Type B pancreatic cell (in vitro differentiated cells): ENCODE data around the gene RAB3B. TPM values are rescaled to one million over a fixed set of nuclear protein-coding genes. Genes with fewer than 3 reads are reported as not detected.
"Not testable (repeated sequence)": the region's sequence is repeated elsewhere in the genome, so short reads cannot be mapped to it uniquely, and the experiment has no call there.

Source experiments
- DNase-seq: peaks from one replicate; pipeline ENCODE4 v3.0.0; 2021; ENCODE audit warnings: mixed read lengths; ENCODE audit not compliant: unreplicated experiment; ENCODE audit errors: extremely low spot score
- H3K27ac Mint-ChIP-seq: 2 replicates; pipeline ENCODE4 v1.8.0; 2021; ENCODE audit warnings: mild to moderate bottlenecking, mixed read lengths
- H3K27me3 Mint-ChIP-seq: 2 replicates; pipeline ENCODE4 v1.8.0; 2021; ENCODE audit warnings: mixed read lengths
- H3K36me3 Mint-ChIP-seq: 2 replicates; pipeline ENCODE4 v1.8.0; 2021; ENCODE audit warnings: mixed read lengths
- H3K4me1 Mint-ChIP-seq: one replicate; pipeline ENCODE4 v1.8.0; 2021; ENCODE audit warnings: mixed read lengths; ENCODE audit not compliant: unreplicated experiment
- H3K4me3 Mint-ChIP-seq: 2 replicates; pipeline ENCODE4 v1.8.0; 2021; ENCODE audit warnings: mild to moderate bottlenecking, mixed read lengths
- H3K9me3 Mint-ChIP-seq: 2 replicates; pipeline ENCODE4 v1.8.0; 2021; ENCODE audit warnings: mixed read lengths
- total RNA-seq: library from RNA; stranded (reverse); gene quantifications from 2 replicates; pipeline ENCODE4 v1.2.1, GENCODE V29; 2021; ENCODE audit warnings: low replicate concordance
- TF ChIP-seq, protein P1 (sequence below): fragments of 200-600 bp; sonication (generic); conservative IDR thresholded peaks from 2 replicates; pipeline ENCODE4 v1.5.0; 2021; ENCODE audit warnings: antibody characterized with exemption, mild to moderate bottlenecking

The RAB3B gene
- total RNA-seq, 1 donor from 2014 or later, result 16.9 TPM

DNA sequence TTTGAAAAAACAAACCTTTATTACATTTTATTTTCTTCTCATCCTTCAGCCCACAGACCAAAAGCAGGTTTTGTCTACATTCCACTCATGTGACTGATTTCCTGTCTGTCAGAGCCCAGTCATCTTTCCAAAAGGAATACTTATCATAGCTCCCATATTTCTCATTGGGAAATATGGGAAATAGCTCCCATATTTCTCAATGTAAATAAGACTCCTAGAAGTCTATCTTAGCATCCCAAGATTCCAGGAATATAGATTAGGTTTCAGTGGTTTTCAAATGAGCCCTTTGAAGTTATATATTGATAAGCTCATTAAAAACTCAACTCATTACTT lies 92.8 kb downstream of the RAB3B start:
- no peak for DNase-seq
- Mint-ChIP-seq H3K27ac (no peak overlapping the region), H3K27me3 (peaks cover 42% of the 10 kb centered on the region), H3K9me3 (no peaks in the 10 kb centered on the region), H3K4me3 (no peak overlapping the region), H3K4me1 (no peaks in the 10 kb centered on the region), H3K36me3 (no peaks in the 10 kb centered on the region)
- TF ChIP-seq, protein P1, sequence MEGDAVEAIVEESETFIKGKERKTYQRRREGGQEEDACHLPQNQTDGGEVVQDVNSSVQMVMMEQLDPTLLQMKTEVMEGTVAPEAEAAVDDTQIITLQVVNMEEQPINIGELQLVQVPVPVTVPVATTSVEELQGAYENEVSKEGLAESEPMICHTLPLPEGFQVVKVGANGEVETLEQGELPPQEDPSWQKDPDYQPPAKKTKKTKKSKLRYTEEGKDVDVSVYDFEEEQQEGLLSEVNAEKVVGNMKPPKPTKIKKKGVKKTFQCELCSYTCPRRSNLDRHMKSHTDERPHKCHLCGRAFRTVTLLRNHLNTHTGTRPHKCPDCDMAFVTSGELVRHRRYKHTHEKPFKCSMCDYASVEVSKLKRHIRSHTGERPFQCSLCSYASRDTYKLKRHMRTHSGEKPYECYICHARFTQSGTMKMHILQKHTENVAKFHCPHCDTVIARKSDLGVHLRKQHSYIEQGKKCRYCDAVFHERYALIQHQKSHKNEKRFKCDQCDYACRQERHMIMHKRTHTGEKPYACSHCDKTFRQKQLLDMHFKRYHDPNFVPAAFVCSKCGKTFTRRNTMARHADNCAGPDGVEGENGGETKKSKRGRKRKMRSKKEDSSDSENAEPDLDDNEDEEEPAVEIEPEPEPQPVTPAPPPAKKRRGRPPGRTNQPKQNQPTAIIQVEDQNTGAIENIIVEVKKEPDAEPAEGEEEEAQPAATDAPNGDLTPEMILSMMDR, result no peak

DNA sequence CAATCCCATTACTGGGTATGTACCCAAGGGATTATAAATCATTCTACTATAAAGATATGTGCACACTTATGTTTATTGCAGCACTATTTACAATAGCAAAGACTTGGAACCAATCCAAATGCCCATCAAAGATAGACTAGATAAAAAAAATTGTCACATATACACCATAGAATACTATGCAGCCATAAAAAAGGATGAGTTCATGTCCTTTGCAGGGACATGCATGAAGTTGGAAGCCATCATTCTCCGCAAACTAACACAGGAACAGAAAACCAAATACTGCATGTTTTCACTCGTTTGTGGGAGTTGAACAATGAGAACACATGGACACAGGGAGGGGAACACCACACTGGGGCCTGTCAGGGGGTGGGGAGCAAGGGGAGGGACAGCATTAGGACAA lies 95.8 kb downstream of the RAB3B start:
- not testable (repeated sequence) for DNase-seq, H3K36me3 Mint-ChIP-seq, H3K27ac Mint-ChIP-seq, H3K4me1 Mint-ChIP-seq, H3K4me3 Mint-ChIP-seq, H3K9me3 Mint-ChIP-seq
- peaks cover 56% of the 10 kb centered on the region for H3K27me3 Mint-ChIP-seq

DNA sequence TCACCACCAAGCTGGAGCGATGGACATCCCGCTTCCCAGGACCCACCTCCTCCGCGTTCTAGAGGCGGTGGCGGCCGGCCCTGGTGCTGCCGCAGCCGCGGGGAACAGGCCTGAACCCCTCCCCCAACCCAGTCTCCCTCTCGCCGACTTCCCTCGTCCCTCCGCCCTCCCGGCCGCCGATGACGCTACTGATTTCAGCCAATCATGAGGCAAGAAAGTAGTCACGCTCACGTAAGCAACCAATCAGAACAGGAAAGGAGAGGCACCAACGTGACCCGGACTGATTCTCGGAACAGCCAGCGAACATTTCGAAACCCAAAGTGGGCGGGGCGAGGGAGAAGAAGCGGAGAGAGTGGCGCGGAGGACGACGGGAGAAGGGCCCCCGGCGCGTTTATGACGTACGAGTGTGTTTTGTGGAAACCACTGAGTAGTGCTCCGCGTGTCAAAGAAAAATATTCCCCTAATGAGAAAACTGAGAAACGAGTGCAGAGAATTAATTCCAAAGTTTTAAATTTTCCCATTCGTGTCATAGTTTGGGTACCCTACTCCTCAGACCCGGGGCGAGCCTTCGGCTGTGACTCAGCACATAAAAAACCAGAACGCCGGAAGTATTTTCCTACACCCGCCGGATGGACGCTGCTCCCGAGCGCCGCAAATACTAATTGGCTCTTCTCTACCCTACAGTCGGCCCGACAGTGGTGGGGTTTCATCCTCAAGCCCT lies 111.7 kb downstream of the RAB3B start, which contains the start of gene NRDC:
NRDC (minus strand) TSS at position 112 of the 721 bp plus-strand sequence. CDS start 112 bp downstream, outside the sequence.
- peaks cover 5% of the 10 kb centered on the region for H3K4me1 Mint-ChIP-seq
- peaks cover 7% of the 10 kb centered on the region for H3K36me3 Mint-ChIP-seq
- peaks cover 15% of the 10 kb centered on the region for H3K27me3 Mint-ChIP-seq
- no peak within 1 kb of the TSS for H3K27ac Mint-ChIP-seq
- H3K4me3 Mint-ChIP-seq, result no peak within 1 kb of the TSS
- TF ChIP-seq, protein P1, result no peak
- peak; percentile 99 for DNase-seq
- no peaks in the 10 kb centered on the region for H3K9me3 Mint-ChIP-seq

DNA sequence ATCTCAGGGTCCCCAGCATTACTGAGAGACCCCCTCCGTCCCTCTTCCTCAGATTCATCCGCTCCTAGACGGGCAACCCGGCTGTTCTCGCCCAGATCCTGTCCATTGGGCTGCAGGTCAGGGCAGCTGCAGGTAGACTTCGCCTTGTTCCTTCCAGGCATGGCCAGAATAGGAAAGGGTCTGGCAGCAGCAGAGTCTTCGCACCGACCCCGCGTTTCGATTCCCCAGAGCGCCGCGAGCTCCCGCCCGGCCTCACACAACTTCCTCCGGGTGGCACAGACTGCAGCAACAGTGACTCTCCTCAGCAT lies 112.2 kb downstream of the RAB3B start:
- DNase-seq, result no peak
- Mint-ChIP-seq H3K27ac (no peak overlapping the region), H3K27me3 (peaks cover 12% of the 10 kb centered on the region), H3K4me3 (no peak overlapping the region), H3K4me1 (peaks cover 5% of the 10 kb centered on the region), H3K36me3 (peaks cover 7% of the 10 kb centered on the region), H3K9me3 (no peaks in the 10 kb centered on the region)
- TF ChIP-seq, protein P1, result no peak

DNA sequence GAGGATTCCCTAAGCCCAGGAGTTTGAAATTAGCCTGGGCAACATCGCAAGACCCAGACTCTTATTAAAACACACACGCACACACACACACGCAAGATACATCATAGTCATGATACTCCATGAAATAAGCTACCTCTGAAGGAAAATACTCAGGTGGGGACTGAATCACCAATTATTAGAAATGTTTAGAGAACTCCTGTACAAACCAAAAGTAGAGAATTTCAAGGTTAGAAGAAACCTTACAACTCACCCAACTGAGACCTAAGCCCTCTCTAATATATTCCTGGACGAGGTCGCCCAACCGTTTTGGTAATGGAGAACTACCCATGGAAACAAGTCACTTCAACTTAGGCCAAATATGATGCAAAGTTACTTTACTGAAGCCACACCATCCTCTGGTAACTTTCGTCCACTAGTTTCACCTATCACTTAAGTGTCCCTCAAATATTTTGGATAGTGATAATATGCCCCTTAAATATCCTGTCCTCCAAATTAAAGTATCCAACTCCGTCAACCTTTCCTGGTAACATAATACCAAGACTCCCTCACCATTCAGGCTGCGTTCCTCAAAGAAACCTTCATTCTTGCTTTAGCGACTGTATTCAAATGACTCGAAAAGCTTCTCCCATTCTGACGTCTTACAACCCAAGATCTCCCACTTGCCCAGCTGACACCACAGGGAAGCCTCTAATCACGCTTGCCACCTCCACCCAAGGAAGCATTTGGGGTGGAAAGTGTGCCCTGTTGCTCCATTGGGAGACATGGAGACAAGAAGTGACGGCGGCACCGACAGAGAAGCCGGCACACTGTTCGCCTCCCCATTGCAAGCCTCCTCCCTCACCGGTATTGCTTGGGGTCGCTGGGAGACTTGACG lies 112.8 kb downstream of the RAB3B start:
- Mint-ChIP-seq H3K4me3 (no peak overlapping the region), H3K9me3 (no peaks in the 10 kb centered on the region), H3K36me3 (peaks cover 7% of the 10 kb centered on the region), H3K27me3 (peaks cover 6% of the 10 kb centered on the region), H3K27ac (no peak overlapping the region), H3K4me1 (peaks cover 5% of the 10 kb centered on the region)
- TF ChIP-seq, protein P1, result no peak
- no peak for DNase-seq

DNA sequence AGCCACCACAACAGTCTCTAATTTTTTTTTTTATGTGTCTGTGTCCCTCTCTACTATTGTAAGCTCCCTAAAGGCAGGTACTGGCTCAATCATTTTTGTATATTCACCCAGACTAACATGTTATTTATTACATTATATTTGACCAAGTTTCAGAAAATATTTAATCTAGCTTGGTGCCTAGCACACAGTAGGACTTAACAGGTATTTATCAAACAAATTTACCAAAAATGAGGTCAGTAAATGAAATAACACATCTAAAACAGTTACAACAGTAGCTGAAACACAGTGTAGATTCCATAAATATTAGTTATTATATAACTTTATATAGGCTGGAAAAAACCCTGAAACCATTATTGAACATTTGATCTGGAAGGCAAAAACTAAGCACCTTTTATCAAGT lies 114.7 kb downstream of the RAB3B start:
- H3K27ac Mint-ChIP-seq, result no peak overlapping the region
- no peaks in the 10 kb centered on the region for H3K27me3 Mint-ChIP-seq
- peak overlapping the region; percentile 53 for H3K4me3 Mint-ChIP-seq

More for the DNA sequence above, 114.7 kb downstream of the RAB3B start:
- TF ChIP-seq, protein P1, result no peak
- Mint-ChIP-seq H3K36me3 (peaks cover 14% of the 10 kb centered on the region), H3K9me3 (no peaks in the 10 kb centered on the region), H3K4me1 (peaks cover 13% of the 10 kb centered on the region)
- DNase-seq, result no peak
